NCI-H146 treated with DMSO at 0.1 percent for 48 hours (cell line): ENCODE results near the gene PET117.
"Not testable (repeated sequence)": the region's sequence is repeated elsewhere in the genome, so short reads cannot be mapped to it uniquely, and the experiment has no call there.

Source experiments
- DNase-seq: peaks from one replicate; lab custom pipeline; 2025; ENCODE audit not compliant: unreplicated experiment; lab: John Stamatoyannopoulos, UW

PET117 gene, protein sequence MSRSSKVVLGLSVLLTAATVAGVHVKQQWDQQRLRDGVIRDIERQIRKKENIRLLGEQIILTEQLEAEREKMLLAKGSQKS

DNA sequence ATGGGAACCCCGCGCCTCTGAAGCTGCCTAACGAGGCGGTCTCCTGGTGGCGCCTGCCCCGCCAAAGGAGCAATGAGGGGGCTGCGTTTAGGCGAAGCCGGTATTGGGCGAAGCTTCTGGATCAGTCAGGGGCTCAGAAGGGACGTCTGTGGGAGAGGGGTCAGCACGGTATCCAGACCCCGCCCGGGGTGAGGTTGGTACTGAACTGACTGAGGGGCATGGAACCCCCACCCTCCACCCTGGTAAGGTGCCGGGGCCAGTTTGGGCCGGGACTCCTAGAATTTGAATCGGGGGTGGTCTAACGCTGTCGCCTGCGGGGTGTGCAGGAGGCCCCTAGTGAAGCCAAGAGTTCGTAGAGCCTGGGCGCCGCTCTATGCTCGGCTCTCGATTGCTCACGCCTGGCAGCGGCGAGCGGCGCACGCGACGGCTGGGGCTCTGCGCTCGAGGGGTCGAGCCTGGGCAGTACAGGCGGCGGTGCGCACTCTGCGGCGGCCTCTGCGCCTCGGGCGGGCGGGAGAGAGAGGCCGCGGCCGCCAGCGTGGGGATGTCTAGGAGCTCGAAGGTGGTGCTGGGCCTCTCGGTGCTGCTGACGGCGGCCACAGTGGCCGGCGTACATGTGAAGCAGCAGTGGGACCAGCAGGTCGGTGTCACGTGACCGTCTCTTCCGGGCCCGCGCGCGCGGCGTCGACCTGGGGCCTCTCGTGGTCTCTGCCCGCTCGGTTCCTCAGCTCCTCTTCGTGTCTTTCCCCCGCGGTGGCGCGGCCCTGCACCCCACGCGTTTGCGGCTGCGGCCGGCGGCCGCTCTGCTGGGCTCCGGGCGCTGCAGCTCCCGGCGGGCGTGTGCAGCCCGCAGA, at the start of gene PET117, which contains the start of gene KAT14:
Gene PET117, plus strand, starts transcription at position 452 of the 854 bp plus-strand sequence. Its CDS starts 93 bp downstream, at position 545.
Gene KAT14, plus strand, starts transcription at position 452 of the 854 bp plus-strand sequence. CDS start 4,798 bp downstream, outside the sequence.
- peak; percentile 71 for DNase-seq

DNA sequence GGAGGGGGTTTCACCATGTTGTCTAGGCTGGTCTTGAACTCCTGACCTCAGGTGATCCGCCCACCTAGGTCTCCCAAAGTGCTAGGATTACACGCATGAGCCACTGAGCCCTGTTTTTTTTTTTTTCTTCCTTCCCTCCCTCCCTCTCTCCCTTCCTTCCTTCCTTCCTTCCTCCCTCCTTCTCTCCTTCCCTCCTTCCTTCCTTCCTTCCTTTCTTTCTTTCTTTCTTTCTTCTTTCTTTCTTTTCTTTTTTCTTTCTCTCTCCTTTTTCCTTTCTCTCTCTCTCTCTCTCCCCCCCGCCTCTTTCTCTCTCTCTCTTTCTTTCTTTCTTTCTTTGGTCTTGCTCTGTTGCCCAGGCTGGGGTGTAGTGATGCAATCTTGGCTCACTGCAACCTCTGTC, 49.4 kb upstream of the PET117 start:
- not testable (repeated sequence) for DNase-seq

DNA sequence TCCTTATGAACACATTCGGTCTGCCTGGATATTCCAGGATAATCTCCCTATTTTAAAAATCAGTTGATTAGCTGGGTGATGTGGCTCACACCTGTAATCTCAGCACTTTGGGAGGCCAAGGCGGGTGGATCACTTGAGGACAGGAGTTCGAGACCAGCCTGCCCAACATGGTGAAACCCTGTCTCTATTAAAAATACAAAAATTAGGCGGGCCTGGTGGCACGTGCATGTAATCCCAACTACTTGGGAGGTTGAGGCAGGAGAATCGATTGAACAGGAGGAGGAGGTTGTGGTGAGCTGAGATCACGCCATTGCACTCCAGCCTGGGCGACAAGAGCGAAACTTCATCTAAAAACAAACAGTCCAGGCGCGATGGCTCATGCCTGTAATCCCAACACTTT, 48.8 kb upstream of the PET117 start:
- not testable (repeated sequence) for DNase-seq

DNA sequence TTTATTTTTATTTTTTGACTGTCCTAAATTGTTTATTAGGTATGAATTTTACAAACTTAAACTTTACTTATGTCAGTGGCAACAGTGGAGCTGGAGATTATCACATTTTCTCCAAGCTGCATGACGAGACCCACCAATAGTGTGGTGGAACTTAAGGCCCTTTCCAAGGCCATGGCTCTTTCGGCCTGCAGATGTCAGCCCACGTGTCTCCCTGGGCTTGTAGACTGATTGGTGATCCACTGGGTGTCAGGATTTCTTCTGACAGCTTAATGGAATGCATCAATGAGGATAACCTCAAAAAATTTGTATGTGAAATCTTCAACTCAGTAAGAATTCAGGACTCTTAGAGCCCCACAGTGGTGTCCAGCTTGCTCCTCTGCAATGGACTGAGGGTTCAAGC, 47.6 kb upstream of the PET117 start:
- DNase-seq: no peak

DNA sequence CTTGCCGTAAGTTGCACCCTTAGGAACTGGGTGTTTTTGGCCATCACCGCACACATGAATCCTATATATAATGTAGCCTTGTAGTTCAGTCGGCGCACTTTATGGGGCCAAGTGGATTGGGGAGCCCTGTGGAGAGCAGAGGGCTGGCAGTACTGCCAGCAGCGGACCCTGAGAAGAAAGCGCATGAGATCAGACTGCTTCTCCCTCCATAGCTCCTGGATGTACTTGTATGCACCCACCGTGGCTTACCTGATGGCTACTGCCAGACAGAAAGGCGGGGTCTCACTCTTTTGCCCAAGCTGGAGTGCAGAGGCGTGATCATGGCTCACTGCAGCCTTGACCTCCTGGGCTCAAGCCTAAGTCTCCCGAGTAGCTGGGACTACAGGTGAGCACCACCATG, 47.2 kb upstream of the PET117 start:
- DNase-seq: no peak

DNA sequence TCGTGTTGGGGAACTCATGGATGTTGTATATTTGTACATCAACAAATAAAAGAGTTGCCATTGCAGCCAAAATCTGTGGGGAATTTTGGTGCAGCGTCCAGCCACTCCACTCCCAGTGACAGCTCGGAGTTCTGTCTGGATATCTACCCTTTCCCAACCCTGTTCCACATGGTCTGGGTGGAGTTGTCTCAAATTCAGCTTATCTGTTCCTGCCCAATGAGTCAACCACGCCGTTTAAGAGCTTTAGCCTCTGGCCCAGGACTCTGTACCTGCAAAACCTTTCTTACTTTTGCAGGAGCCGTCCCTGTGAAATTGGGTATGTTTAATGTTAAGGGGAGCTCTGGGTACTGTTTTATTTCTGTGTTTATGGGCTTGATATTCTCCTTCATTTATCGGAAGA, 46.0 kb upstream of the PET117 start:
- DNase-seq: no peak

DNA sequence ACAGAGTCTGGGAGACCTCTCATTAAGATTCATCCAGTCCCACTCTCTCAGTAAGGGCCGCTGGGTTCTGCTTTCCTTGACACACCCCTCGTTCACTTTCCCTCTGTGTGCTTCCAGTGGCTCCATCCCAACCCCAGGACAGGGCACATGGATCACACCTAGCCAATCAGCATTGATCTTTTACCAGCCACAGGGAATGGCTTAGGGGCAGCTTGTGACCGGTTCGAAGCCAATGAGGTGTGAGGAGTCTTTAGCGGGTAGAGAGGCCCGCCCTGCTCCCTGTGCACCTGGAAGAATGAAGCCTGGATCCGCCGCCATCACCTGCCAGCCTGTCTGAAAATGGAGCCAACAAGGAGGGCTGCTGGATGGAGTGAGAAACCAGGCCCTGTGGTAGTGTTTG, 44.8 kb upstream of the PET117 start:
- DNase-seq: no peak

DNA sequence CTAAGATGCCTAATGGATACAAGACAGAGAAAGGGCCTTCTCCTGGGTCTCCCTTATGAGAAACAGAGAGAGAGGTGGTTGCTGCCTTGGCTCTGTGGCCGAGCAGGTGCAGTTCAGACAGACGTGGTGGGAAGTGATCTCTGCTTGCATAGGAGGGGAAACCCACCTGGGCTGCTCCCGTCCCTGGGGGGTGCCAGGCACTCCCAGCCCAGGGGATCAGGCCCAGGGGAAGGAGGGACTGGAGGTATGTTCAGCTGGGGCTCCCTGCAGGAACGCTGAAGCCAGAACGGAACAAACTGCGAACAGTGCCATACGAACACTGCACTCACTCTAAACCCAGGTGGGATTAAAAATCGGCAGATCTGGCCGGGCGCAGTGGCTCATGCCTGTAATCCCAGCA, 44.3 kb upstream of the PET117 start:
- DNase-seq: no peak

DNA sequence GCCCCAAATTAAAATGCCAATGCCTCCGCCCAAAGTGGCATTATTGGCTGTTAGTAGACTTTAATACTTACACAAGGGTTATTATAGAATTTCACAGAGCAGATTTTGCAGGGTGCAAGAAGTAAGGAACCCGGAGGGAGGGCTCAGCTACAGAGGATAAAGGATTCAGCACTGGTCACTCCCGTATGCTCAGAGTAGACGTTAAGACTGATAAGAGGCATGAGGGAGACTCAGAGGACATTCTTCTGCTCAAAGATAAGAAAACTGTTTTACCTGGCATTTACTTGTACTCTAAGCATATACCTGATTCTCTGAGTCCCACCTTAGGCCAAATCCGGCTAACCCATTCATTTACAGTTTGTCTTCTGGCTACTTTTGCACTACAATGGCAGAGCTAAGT, 43.5 kb upstream of the PET117 start:
- no peak for DNase-seq

DNA sequence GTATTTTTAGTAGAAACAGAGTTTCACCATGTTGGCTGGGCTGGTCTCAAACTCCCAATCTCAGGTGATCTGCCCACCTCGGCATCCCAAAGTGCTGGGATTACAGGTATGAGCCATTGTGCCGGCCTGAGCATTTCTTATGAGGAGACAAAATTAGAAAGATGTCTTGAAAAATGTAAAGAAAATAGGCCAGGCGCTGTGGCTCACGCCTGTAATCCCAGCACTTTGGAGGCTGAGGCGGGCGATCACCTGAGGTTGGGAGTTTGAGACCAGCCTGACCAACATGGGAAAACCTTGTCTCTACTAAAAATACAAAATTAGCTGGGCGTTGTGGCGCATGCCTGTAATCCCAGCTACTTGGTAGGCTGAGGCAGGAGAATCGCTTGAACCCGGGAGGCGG, 37.1 kb upstream of the PET117 start:
- not testable (repeated sequence) for DNase-seq

DNA sequence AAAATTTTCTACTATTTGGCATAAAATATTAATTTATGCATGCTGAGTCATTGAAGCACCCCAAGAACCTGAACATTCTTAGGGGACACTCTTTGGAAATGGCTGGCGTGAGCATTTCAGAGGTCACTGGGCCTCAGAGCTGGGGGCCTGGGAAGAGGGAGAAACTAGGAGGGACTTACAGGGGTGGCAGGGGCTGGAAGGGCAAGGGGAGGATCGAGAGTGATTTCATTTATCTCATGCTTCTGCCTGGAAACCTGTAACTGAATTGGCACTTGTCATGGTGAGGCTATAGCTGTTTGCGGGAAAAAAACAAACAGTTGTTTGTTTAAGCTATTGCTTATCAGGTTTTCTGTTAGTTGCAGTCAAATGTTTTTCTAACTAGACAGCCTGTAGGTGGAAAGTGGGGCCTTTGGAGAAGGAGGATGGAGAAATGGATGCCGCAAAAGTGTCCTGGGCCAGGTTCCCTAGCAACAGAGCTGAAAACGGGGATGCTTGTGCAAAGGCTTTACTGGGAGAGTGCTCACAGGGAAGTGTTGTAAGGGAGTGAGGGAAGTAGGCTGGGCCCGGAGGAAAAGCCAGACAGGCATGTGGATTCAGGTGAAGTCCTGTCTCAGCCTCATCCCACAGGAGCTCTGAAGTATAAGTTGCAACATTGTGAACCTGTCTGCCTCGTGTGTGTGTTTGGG, 36.4 kb upstream of the PET117 start:
- no peak for DNase-seq

DNA sequence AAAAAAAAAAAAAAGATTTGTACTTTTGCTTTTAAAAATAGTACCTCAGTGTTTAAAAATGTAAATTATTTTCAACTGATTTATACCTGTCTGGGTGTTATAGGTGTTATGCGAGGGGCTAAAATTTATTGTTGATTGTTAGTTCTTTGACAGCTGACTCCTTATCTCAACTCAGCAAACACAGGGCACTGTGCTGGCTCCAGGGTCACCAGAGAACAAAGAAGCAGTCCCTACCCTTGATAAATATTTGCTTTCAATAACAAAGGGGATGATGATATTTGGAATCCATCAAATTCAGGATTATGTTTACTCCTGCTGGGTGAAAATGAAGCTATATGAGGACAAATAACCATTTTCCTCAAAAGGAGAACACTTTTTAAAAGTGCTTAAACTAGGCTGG, 34.2 kb upstream of the PET117 start:
- DNase-seq: peak; percentile 95

DNA sequence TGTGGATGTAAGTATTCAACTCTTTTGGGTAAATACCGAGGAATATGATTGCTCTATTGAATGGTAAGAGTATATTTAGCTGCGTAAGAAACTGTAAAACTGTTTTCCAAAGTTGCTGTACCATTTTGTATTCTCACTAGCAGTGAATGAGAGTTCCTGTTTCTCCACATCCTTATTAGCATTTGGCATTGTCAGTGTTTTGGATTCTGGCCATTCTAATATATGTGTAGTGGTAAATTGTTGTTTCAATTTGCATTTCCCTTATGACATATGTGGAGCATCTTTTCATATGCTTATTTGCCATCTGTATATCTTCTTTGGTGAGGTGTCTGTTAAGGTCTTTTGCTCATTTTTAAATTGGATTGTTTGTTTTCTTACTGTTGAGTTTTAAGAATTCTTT, 29.3 kb upstream of the PET117 start:
- no peak for DNase-seq

DNA sequence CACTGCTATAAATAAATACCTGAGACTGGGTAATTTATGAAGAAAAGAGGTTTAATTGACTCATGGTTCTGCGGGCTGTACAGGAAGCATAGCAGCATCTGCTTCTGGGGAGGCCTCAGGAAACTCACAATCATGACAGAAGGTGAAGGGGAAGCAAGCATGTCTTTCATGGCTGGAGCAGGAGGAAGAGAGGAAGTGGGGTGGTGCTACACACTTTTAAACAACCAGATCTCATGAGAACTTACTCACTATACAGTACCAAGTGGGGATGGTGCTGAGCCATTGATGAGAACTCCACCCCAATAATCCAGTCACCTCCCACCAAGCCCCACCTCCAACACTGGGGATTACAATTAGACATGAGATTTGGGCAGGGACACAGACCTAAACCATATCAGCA, 9.1 kb upstream of the PET117 start:
- not testable (repeated sequence) for DNase-seq

DNA sequence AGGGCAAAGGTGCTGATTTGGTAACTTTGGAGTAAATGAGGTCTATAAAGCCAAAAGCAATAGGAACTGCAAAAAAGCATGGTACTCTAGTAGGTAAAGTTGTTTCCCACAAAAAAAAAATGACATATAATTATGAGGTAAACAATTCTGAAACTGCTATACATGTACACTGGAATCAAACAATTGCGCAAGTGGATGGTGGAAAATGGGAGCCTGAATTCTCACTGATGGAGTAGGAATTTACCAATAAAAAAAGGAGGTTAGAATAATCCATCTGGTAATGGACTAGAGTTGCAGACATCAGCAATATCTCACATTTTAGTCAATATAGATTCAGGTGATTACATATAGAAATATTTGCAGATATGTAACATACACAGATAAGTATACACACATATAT, 5.0 kb upstream of the PET117 start:
- DNase-seq: no peak

DNA sequence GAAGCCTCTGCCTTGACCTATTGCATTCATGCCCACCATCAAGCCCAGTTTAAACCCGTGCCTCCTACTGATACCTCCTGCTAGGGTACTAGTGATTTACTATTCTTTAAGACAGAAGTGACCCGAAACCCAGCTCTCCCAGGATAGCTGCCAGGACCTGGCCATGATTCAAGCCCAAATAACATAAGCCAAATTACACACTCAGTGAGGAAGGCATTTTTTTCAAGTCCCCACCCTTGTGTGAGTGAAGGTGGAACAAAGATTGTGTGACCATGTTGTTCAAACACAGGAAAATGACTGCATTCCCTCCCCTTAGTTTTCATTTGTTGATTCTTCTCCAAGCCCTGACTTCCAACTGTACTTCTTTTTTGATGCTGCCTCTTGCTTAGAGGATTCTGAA, 3.7 kb upstream of the PET117 start:
- DNase-seq: no peak

DNA sequence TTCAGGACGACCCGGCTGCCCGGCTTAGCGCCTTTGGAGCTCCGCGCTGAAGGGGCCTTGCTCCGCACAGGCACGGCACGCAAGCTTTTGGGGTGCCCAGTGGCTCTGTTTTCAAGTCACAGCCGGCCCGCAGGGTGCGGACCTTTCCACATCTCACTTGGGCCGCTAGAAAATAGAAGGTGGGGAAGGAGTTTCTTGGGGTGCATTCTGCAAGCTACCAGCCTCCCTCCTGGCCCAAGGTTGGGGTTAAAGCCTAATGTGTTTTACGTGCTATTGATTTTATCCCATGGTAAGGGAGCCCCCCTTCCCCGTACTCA, 561 bp downstream of the PET117 start:
- DNase-seq: no peak

DNA sequence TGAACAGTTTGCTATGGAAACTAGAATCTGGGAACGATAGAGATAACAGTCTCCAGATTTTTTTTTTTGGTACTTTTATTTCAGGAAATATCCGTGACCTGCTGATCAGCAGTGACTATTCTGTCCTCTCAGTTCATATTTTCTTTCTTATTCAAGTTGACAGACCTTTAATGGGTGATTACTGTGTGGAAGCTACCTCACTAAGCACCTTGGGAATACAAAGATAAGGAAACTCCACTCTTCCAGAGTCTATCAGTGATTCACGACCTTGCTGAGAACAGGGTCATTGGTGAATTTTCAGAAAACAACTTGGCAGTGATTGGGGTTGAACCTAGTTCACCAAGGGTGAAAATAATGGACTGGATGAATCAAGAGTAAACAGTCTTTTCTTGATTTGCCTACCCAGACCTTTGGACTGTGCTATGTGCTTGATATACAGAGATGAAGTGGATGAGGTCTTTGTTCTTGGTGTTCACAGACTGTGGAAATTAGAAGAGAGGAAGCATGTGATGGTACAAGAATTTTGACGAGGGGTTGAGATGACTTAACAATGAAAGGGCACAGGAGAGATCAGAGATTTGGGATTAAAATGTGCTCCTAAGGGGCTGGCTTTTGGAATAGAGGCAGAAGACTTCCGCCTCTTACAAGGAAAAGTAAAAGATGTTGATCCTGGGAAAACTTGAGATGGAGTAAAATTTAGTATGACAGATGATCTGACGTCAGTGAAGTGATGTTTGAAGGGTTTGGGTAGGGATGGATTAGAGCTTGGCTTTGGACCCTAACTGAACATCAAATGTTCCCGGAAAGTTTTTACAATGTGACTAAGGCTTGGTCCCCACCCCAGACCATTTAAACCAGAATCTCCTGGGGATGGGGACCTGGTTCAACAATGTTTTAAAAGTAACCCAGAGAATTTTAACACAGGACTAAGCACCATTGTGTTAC, 1.2 kb downstream of the PET117 start:
- DNase-seq: no peak

DNA sequence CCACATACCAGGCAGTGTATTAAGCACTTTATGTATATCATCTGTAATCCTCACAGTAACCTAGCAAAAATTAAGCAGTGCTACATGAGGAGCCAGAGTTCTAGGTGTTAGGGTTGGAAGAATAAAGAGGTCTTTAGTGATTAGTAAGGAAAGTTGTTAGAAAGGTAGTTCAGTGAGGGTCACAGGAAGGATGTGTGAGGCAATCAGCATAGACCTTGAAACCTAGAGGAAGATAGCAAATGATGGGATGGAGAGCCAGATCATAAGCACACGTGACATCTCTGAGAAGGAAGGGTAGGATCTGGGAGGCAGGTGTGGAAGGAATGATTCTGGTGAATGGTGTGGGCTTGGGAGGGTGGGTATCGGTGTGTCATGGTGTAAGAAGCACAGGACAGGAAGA, 2.2 kb downstream of the PET117 start:
- no peak for DNase-seq

DNA sequence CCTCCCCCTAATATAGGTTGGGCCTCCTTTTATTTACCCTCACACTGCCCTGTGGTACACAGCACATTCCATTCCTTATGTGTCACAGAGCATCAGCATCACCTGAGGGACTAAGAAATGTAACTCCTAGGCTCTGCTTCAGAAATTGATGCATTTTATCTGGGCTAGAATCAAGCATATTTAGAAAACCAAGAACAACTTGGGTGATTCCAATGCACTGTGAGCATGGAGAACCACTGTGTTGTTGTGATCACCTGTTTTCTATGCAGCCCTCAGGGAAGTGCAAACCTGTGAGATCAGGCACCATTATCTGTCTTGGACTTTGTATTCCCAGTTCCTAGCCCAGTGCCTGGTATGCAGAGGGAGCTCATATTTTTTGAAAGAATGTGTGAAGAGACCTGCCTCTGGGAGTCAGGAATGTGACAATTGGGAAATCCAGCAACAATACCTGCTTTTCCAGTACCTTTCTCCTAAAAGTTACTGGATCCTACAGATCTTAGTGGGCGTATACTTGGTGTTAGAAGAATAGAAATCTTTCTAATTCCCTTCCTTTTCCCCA, 7.0 kb downstream of the PET117 start:
- DNase-seq: no peak

DNA sequence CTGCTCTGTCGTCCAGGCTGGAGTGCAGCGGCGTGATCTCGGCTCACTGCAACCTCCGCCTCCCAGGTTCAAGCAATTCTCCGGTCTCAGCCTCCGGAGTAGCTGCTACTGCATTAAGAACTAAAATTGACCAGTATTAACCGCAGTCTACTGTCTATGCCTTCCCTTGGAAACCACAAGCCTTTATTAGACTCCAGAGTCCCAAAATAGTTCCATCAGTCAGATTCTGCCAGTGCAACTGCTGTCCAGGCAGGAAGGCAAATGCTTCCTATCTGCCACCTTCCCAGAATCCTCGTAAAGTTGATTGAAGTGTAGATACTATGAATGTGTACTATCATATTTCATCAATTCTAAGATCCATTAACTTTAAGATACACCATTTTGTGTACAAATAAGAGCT, 16.7 kb downstream of the PET117 start:
- DNase-seq: no peak
